GM21717 (cell line): Measurements from ENCODE around the gene TBATA.

ENCODE experiments used
- ATAC-seq: cut with Tn5 transposase; IDR thresholded peaks from one replicate; pipeline ENCODE4 v1.9.1; 2021; ENCODE audit warnings: mild to moderate bottlenecking, moderate library complexity; ENCODE audit not compliant: unreplicated experiment

Gene TBATA

DNA sequence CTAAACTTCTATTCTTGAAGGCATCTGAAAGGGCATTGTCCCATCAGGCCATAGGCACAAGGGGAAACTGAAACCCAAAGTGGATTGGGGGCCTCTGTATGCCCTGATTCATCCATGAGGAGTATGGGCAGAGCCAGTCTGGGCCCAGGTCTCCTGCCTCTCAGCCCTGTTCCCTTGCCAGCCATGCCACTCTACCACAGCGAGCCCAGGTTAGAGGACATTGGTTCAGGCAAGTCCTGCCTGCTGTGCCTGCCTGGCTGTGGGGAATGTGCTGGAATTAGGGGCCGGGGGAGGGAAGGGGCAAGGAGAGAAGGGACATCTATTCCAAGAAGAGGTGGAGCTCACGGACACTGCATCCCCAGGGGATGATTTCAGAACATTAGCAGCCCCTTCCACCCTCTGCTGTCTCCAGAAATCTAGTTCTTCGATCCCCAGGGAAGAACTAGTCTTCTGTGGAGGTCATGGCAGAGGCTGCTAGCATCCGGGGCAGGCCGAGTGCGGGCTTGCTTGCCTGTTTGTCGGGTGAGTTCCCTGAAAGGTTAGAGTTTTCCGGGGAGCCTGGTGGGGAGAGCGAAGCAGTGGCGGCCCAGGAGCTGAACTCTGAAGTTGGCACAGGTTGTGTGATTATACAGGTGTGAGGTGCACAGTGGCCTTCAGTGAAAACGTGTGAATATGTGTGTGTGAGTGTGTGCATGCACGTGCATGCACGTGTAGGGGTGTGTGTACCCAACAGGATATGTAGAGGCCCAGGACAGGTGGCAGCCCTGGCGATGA is 37.8 kb downstream of the TBATA start:
- ATAC-seq: no peak

DNA sequence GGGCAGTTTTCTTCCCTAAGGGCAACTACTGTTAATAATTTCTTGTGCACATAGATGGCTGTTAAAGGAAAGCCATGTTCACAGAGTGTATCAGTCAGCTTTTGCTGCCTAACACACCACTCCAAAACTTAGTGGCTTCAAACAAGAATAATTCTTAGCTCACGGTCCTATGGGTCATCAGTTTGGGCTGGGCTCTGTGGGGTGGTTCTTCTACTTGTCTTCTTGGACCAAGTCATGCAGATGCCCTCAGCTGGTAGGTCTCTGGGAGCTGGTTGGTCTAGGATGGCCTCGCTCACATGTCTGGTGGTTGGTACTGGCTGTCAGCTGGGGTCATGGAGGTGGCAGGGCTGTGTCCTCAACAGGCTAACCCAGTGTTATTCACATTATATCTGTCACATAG is 39.6 kb downstream of the TBATA start:
- no peak for ATAC-seq

DNA sequence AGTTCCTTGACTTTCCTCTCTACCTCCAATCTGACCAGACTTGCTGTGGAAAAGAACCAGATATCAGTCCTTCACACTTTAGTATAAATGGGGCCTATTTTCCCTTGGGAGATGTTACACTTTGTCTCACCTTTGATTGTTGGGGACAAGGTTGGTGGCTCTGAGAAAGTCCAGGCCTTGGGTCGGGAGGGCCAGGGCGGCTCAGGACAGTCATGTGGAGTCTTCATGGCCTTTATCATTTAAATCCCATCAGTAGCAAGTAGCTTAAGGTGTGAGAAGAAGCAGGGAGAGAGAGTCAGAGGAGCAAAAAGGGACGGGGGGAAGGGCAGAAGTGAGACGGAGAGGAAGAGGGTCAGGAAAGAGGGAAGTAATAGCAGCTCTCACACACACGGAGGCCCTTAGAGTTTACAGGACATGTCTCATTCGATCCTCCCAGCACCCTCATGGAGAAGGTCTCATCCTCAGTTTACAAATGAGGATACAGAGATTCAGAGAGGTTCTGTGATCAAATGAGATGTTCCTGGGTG is 40.5 kb downstream of the TBATA start:
- ATAC-seq: no peak

DNA sequence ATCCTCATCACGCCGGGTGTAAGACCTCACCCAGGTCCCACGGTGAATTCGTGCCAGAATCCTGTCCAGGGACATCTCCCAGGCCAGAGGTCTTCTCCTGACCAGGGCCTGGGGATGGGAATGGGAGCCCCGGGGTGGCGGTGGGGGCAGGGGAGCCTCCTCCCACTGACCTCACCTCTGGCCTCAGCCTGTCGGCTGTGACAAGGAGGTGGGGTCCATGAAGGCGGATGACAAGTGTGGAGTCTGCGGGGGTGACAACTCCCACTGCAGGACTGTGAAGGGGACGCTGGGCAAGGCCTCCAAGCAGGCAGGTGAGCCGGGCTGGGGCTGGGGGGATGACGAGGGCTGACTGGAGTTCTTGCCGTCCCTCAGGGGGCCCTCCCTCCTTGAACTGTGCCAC is 41.3 kb downstream of the TBATA start:
- ATAC-seq: no peak

DNA sequence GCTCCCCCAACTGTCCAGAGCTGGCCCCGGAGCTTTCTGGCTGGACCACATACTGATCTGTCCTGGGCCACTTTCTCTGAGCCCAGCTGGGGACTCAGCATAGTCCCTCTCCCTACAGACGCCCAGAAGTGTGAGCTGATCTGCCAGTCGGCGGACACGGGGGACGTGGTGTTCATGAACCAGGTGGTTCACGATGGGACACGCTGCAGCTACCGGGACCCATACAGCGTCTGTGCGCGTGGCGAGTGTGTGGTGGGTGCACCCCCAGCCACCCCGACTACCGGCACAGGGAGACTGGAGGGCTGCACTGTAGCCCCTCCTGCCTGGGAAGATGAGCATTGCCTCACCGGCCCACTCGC is 41.8 kb downstream of the TBATA start:
- ATAC-seq: no peak

DNA sequence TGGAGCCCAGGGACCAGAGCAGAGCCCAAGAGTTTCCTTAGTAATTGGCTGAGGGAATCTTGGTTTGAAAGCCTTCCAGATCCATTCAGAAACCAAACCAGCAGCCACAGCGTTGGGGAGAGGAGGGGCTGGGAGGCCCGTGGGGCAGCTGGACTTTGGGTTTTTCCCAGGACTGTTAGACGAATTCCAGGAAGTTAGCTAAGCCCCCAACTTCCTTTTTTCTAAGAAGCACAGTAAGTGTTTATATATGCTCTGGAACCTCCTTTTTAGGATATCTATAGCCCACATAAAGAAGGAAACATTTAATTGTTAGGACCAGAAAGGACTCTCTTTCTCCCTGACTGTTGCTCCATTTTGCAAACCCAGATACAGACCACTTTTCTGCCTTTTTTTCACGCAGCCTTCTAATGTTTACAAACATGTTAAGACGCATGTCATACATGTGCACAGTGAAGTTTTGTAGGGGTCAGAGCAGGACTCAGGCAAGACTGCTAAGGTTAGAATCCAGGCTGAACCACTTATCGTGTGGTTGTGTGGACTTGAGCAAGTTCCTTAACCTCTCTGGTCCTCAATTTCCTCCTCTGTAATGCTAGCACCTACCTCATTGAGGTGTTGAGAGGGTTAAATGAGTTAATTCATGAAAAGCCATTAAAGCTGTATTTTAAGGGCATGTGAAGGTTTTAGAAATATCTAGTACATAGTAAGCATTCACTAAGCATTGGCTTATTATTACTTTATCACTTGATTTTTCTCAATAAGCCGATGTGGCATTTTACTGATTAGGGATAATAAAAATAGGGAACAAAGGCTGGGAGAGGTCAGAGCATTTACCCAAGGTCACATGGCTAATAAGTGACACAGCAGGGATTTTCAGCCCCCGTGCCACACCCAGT is 42.4 kb downstream of the TBATA start:
- ATAC-seq: no peak

DNA sequence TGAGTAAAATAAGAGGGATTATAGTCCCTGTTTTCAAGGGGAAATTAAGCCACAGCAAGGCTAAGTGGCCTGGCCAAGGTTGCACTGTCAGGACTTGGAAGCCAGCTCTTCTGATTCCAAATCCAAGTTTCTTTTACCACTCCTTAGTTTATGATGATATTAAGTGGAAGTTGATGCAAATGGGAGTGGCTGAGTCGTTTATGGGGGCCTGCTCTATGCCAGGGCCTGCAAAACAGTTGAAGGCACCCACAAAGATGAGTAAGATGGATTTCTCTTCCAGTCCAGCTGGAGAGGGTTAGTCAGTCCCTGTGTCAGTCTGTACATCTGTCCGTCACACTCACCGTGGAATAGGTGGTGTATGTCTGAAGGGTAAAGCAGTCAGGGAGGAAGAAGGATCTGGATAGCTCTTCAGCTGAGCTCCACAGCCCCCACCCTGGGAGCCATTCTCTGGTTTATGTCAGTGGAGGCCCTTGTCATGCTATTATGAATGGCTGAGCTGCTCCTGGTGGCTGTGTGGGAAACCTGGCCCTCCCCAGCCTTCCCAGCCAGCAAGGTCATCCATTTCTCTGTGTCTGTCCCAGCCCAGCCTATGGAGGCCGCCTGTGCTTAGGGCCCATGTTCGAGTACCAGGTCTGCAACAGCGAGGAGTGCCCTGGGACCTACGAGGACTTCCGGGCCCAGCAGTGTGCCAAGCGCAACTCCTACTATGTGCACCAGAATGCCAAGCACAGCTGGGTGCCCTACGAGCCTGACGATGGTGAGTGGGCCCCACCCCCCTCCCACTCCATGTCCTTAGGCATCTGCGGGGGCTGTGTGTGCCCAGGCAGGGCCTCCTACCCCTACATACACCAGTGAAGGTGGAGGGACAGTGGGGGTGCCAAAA is 44.5 kb downstream of the TBATA start:
- ATAC-seq: no peak

DNA sequence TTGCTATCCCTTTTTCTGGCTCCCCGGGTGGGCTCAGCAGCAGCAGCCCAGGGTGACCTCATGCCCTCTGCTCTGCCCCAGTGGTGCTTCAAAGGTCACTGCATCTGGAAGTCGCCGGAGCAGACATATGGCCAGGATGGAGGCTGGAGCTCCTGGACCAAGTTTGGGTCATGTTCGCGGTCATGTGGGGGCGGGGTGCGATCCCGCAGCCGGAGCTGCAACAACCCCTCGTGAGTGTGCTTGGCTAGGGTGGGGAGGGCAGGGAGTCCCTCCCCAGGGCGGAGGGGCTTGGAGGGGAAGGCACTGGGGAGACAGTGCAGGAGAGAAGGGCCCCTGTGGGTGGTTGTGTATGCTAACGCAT is 46.4 kb downstream of the TBATA start:
- ATAC-seq: no peak

DNA sequence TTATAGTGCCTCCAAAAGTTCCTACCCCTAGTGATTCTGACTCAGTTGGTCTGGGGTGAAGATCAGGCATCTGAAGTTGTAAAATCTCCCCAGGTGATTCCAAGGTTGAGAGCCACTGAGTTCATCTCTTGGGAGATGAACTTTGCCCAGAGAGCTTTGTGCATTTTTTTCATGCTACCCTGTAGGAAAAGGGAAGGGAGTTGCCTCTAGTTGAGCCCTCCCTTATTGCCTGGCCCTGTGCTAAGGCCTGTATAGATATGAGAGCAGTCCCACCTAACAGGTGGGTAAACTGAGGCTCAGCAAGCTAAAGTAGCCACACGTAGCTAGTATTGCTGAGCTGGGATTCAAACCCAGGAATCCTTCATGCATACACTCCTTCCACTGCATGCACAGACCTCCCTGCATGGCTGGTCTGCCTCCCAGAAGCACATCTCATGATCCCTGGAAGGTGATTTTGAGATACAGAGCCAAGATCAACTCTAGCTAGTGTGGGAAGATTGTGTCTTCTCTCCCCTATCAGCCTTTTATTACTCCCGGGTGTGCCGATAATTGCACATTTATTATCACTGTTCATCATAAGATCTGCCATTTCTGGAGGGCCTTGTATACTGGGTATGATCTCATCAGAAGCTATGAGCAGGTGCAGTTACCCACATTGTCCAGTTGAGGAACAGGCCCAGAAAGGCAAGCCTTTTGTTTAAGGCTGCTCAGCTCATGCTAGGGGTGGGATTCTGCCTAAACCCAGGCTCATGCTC is 47.0 kb downstream of the TBATA start:
- no peak for ATAC-seq

DNA sequence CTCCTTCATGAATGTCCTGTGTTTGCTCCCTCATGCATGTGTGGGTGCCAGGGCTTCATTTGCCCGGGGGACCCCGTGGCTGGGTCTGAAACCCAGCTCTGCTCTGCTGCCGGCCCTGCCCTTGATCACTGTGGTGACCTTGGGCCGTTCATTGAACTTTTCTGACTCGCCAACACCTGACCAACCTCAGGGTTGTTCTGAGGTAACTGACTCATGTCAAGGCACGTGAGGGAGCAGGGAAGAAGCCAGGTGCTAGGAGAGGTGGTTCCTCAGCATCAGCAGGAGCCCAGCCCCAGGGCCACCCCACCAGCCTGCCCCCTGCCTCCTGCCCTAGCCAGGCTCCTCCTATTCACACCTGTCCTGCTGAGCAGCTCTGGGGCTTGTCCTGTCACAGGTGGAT is 47.9 kb downstream of the TBATA start:
- ATAC-seq: no peak

DNA sequence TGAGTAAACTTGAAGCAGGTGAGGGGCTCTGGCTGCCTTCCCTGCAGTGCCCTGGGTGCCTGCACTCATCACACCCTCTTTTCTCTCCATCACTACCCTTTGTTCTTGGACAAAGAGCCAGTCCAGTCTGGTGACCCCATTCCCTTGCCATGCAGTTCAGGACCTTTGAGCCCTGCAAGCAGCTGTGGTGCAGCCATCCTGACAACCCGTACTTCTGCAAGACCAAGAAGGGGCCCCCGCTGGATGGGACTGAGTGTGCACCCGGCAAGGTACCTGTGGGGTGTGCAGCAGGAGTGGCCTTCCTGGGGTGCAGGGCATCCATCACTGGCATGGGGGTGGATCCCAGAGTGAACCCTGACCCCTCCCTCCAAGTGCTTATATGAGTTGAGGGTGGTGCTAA is 48.7 kb downstream of the TBATA start:
- ATAC-seq: no peak

DNA sequence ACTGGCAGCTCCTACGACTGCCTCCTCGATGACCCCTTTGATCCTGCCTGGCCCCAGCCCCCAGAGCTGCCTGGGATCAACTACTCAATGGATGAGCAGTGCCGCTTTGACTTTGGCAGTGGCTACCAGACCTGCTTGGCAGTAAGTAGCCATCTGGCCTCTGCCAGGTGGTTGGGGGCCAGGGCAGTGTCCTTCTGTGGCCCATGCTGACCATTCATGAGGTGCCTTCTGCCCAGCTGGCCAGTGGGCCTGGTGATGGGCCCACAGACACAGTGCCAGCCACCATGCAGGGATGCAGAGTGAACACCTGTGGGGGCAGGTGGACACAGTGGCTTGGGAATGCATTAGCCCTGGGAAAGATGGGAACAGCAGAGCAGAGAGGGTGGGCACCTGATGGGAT is 50.0 kb downstream of the TBATA start:
- no peak for ATAC-seq

DNA sequence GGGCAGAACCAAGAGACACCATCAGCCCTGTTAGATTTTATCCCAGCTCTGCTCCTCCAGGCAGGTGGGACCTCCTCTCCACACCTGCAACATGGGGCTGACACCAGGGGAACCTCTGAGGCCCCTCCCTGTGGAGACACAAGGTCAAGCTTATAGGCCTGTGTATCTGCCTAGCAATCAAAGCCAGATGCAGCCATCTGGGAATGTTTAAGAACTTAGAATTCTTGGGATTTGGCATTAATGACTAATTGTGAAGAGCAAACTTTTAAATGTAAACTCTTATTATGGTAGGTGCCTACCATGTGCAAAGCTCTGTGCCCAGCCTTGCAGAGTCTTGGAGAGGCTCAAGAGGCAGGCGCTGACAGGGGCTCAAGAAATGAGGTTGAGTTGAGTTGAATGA is 52.1 kb downstream of the TBATA start:
- ATAC-seq: no peak

DNA sequence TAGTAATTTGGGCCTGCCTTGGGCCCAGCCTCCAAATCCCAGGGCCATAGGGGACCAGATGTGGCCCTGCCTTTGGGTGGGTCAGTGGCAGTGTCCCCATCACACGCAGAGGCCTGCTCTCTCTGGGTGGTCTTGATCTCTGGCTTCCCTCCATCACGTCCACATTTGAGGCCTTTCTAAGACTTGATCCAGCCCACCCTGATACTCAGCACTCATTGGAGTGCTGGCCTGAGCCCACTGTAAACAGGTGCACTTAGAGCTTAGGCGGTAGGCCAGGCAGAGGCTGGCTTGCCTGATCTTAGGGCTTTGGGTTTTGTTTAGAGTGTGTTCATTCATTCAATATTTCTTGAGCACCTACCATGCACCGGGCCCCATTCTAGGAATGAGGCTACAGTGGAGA is 52.6 kb downstream of the TBATA start:
- no peak for ATAC-seq

DNA sequence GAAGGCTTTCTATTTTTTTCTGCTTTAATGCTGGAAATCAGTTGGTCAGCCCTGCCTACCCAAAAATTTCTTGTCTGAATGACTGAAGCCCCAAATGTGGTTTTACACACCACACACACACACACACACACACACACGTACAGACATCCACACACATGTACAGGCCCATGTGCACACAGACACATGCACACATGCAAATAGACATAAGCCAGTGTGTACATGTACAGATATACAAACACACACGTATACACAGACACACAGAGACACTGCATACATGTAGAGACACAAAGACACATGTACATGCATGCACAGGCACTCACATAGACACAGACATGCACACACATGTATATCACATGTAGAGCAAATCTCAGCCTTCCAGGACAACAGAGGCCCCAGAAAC is 54.2 kb downstream of the TBATA start:
- ATAC-seq: no peak

DNA sequence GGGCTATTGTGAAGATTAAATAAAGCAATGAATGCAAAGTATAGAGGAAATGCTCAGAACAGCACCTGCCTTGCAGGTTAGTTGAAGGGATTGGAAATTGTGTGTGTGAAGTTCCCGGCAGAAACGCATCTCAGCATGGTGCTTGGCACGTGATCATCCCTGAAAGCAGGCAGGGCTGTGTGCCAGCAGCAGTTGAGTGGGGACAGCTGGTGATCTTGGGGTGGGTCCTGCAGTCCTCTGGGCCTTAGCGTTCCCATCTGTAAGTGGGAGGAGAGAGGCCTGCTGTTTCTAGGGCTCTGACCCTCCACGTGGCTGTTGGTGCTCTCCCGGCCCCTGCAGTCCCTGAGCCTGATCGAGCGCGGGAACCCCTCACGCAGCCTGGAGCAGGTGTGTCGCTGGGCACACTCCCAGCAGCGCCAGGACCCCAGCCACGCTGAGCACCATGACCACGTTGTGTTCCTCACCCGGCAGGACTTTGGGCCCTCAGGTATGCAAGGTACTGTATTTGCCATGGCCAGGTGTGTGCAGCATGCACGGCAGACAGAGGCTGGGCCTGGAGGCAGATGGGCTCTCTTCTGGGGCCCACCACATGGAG is 55.3 kb downstream of the TBATA start:
- no peak for ATAC-seq

DNA sequence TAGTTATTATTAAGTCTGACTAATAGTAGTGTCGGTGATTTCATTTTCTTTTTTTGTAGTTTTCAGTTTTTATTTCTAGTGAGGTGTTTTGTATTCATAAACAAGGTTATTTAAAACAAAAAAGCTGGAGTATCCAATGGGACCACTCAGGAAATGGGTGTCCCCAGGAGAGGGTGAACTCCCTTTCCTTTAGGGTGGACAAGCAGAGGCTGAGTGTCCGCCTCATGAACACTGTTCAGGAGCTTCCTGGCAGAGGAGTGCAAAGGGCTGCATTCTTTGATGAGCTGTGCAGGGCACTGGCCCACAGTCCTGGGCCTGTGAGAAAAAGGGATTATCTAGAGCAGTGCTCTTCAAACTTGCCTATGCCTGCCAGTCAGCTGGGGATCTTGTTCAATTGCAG is 56.8 kb downstream of the TBATA start:
- ATAC-seq: no peak

DNA sequence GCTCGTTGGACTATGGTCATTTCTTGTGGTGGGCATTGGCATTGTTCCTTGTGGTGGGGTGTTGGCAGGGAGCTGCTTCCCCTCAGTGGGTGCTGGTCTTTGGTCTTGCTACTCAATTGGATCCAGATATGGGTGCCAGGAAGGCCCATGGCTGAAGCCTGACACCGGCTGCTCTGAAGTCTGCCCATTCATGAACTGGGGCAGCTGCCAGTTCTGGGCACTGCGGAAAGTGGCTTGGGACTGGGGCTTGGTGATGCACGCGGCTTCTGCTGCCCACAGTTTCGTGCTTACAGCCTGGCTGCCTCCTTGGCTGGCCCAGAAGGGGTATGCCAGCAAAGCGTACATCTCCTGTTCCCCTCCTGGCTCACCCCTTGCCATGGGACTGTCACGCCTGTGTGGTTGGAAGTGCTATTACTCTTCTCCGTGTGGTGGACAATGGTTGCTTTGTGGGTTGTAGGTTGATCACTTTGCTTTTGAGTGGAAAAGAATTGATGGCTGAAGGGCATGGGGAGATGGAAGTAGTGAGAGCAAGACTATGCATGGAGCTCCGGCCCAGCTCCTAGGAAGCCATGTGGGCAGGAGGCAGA is 58.2 kb downstream of the TBATA start:
- no peak for ATAC-seq

DNA sequence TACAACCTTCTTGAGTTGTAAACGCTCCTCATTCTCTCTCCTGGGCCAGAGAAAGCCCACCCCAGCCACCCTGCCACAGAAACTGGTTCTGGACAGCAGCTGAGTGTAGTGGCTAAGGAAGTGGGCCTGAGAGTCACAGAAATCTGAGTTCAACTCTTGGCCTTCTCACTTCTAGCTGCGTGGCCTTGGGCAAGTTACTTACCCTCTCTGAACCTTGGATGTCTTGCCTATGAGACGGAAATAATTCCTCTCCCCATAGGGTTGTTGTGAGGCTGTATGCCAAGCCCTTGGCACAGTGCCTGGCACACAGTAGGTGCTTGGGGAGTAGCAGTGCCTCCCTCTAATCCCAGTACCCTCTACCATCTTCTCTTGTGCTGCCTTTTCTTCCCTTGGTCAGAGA is 61.4 kb downstream of the TBATA start:
- ATAC-seq: no peak
